NCI-H1092 (cell line): ENCODE measurements around the gene HHEX.
A peak's percentile ranks its signal among the peaks of the same experiment; 100 is the strongest.

Source experiments
- DNase-seq: peaks from one replicate; lab custom pipeline; 2025; lab: John Stamatoyannopoulos, UW

HHEX gene

GRCh38 chr10:92692697-92693533, 3.2 kb downstream of the HHEX start:
- no peak for DNase-seq

DNA sequence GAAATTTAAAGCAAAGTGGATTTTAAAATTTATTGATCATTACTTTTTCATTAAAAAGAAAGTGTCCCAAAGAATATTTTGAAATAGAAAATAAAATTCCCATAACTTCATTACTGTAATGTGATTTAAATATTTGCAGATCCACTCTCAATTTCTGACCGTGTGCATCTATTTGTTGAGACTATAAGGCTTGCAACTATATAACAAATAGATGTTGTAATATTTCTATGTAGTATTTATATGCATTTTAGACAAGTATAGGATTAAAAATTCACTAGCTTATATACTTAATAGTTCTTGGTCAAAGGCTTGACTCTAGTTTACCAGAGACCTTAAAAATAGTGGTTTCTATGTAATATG, 3.8 kb downstream of the HHEX start:
- DNase-seq = no peak

DNA sequence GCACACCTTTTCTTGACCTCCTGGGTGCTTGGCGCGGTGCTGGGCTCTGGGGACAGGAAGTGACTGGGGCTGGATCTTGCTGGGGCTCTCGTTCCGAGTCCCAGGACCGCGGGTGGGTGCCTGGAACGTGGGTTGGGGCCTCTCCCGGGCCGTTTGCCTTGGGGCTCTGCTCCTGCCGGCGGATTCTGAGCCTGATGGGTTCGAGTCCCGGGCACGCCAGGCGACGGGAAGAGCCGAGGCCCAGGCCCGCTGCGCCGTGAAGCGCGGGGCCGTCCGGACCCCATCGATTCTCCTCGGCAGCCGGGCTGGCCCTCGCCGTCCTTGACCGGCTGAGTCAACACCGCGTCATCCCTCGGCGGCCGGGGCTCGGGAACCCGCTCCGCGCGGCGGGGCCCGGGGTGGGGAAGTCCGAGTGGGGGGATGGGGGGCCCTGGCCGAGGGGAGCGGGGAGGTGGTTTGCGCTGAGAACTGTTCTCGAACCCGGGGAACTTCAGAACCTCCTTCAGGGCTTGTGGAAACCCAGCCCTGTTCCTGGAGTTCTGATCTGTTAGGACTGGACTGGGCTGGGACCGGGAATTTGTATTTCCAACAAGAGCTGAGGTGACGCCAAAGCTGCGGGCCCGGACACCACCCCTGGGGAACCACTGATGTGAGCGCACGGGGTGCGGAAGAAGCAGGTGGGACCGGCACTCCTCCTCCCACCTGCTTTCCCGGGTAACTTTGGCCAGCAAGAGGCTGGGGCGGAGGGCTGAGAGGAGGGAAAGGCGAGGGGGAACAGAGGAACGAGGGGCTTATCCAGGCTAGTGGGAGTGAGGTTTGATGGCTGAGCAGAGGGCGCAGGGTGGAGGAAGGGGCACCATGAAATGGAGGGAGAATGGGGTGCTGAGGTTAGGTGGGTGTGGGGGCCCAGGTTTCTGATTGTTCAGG, 6.2 kb downstream of the HHEX start:
- DNase-seq = no peak

DNA sequence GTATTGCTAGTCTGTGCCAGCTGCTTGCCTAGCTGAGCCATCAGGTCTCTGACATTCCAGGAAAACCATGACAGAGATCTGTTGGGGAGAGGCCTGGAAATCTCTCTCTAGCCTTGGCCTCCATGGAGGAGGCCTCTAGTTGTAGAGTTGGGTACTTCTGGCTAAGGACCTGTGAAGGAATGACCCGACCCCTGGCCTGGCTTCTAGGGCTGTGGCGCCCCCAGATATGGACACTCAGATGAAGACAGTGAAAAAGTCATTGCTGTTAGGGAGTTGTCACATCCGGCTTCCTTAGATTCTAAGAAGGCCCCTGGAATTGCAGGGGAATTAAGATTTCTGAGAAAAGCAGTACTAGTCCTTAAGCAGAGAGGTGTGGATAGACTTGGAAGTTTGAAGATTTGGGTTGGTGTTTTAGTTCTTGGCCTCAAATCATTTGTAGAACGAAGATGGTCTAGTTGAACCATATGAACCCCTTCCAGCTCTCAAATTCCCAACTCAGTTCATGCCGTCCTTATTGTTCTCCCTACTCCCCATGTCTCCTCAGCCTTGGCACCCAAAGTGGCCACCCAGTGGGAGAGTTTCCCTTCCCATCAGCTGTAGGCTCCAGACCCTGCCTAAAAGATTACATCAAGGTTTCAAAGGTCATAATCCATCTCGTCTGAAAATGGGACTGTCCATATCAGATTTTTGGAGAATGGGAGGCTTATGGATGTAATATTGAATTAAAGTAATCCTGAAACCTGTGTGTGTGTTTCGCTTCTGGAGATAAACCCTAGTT, 7.0 kb downstream of the HHEX start:
- DNase-seq = no peak

DNA sequence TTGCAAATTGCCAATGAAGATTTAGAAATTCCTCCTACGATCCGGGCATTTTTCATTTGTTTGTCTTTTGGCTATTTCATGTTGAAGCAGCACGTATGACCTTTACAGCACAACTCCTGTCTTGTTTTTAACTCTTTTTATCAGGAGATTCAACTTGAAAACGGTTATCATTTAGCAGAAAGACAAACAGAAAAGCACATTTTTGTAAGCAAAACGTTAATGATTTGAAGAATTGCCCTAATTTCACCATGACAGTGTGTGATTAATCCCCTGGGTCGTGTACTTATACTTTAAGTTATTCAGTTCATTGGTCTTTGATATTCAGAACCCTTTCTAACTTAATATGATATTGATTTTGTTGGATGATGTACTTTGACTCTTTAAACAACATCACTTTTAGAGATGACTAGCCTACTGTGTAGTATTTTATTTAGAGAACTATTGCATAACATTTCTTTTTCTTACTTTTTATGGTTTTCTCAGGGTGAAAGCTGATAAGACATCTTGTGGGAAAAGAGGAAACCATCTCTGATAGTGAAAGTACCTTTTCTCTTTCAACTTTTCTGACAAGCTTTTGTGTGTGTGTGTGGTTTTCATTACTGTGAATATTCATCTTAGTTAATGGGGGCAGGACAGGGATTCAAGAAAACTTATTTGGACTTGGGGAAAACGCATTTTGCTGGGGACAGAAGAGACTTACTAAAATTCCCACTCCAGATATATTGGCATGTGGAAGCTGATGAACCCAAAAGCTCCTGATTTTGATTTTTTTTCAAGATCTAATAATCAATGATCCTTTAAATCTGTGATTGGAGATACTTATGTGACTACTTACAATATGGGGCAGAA, 8.1 kb downstream of the HHEX start:
- no peak for DNase-seq

DNA sequence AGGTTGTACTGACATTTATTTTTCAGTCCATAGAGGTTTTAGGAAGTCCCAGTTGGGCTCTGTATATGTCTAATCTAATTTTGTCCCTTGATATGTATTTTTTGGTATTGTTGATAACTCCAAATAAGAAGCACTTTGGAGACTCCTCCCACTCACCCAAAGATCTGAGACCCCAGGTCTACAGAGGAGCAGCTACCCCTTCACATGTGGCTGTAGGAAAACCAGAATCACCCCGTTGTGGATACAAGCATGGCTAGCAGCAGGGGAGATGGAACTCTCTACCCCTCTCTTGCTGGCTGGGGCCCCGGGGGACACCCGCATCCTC, 9.4 kb downstream of the HHEX start:
- no peak for DNase-seq

GRCh38 chr10:92699518-92700381, 10.0 kb downstream of the HHEX start:
- DNase-seq = peak; percentile 3

DNA sequence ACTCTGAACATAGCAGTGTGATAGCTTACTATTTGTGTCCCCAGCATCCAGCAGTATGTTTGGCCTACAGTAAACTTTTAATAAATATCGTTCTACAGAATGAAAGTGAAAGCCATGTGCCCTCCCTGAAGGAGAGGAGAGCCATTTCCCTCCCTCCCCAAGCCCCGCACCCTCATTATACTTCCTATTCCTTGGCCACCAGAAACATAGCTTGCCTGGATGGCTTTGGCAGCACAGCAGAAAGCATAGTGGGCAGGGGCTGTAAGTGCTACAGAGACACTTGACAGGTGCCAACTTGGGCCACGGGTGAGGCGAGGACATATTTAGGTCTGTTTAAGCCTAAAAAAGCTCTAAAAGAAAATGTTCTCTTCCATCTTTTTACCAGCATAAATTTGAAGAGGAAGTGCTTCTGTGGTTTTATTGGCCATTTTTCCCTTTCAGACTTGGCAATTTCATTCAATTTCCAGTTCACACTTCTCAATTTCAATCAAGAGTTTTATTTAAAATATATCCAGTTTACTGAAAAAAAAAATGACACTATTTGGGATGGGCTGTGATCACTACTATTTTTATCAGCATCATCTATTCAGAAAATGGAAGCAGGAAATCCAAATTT, 12.7 kb downstream of the HHEX start:
- no peak for DNase-seq

GRCh38 chr10:92712016-92712889, 22.5 kb downstream of the HHEX start:
- DNase-seq = no peak

DNA sequence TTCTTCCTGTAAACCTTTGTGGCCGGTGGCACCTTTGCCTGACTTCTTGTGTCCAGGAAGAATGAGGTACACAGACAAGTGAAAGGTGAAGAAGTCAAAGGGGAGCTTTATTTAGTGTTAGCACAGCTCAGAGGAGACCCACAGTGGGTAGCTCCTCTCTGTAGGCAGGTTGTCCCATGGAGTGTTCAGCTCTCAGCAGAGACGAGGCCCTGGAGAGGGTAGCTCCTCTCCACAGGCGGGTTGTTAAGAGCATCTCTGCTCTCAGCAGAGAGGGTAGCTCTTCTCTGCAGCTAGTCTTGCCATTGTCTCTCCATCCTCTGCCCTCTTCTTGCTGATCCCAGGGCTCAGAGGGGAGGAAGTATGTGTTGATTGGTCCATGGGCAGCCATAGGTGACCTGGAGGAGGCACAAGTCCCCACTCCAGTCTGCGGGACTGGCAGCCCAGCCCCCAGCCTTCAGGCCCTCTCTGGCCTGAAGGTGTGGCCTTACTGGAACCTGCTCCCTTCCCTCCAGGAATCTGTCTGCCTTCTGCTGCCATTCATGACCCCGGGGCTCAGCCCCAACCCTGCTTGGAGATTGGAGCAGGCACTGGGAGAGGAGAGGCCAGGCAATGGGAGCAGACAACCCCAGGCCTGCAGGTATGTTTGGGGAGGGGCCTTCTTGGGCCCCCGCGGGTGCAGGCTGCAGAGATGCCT, 24.5 kb downstream of the HHEX start:
- no peak for DNase-seq

- no peak for DNase-seq
Observed at GRCh38 chr10:92714872-92715271, 25.1 kb downstream of the HHEX start.

DNA sequence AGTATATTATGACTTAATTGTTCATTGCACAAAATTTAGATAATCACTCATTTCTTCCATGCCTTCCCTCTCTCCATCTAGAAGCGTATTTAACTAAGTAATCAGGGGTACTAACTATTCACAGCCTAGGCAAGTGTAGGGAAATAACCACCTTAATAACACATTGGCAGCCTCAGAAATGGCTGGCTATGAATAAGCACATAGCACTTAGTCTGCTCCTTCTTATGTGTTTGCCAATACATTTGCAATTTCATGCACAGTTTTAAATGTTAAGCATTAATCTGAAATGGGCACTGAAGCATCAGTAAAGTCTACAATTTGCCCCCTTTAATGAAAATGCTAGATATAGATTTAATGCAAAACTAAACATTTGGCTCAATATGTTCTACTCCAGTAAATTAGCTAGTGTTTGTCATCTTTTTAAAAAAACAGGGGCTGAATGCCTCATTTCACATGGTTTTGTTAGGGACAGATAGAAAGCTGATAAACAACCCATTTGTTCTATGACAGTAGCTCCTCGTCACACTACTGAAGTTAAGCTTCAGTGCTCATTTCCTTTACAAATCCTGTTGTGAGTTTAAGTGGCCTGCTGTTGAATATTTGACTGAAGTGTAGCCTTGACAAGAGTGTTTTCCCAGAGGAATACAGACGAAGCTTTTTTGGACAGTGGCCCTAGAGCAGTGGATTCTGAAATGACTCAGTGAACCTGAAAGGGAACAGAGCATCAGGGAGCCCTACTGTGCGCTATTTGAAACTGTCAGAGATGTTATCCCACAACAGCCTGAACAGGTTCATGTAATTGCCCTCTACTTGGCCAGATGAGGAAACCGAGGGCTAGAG, 30.5 kb downstream of the HHEX start:
- peak; percentile 74 for DNase-seq

- no peak for DNase-seq
Observed at GRCh38 chr10:92720831-92721165, 31.0 kb downstream of the HHEX start.

DNA sequence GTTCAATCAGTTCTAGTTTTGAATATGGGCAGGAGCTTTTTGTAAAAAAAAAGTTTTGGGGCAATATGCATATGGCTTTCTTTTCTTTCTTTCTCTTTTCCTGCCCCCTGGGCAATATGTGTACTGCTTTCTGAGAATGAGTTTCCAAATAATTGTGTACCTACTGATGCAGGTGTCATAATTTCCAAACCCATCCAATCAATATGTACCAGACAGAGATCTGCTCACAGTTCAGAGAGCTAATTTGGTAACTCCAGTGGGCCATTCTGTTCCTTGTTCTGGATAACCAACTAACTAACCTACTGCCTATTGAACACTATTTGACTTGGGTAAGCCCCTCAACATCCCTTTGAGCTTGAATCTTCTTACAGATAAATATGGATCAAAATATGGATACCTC, 32.6 kb downstream of the HHEX start:
- DNase-seq = no peak

- DNase-seq = no peak
Observed at GRCh38 chr10:92727141-92727540, 37.4 kb downstream of the HHEX start.

DNA sequence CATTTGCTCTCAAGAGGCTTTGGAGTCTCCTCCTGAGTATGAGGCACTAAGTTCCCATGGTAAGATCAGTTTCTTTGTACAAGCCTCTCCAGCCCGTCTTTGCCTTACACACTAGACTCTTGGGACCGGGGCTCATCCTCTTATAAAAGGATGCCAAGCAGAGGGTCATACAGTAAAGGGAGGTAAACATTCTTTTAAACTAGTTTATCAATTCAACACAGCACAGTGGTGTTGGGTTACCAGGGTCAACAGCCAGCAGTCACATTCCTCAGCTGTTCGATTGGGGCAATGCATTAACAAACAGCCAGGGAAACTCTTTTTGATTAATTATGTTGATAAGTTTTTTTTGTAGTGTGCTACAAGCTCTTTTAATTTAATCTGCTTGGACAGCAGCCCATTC, 37.8 kb downstream of the HHEX start:
- DNase-seq = no peak

GRCh38 chr10:92729886-92730285, 40.1 kb downstream of the HHEX start:
- no peak for DNase-seq

DNA sequence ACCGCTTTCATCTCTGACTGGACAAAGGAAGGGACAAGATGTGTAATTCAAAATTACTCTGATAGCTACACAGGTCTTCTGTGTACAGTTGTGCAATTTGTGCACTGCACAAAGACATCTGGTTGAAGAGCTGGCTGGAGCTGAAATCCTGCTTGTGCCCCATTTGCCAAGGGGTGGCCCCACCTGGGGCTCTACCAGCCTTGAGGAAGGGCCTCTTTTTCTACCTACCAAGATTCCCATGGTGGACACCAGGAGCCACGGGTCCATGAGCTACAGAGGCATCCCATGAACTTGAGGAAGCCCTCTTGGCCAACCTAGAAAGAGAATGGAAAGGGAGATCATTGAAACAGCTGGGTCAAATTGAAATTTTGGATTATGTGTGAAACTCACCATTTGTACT, 43.2 kb downstream of the HHEX start:
- DNase-seq = no peak
